GM21737 (cell line): ENCODE results near the gene ARMC5.
A peak's percentile ranks its signal among the peaks of the same experiment; 100 is the strongest.

ENCODE experiments used
- ATAC-seq: cut with Tn5 transposase; IDR thresholded peaks from one replicate; pipeline ENCODE4 v1.9.1; 2021; ENCODE audit warnings: mild to moderate bottlenecking, moderate library complexity; ENCODE audit not compliant: unreplicated experiment

The ARMC5 gene

DNA sequence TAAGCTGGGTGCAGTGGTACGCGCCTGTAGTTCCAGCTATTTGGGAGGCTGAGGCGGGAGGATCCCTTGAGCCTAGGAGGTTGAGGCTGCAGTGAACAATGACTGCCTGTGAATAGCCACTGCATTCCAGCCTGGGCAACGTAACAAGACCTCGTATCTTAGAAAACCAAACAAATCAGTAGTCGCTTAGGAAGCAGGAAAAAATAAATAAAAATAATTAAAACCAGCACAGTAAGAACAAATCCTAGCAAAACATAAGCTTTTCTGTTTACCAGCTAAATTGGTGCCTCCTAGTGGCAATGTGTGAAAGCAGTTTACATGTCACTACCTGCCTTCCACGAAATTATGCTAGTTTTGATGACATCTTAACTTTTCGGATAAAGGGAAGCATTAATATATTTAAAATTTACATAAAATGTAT, 1.3 kb downstream of the ARMC5 start:
- ATAC-seq: no peak

DNA sequence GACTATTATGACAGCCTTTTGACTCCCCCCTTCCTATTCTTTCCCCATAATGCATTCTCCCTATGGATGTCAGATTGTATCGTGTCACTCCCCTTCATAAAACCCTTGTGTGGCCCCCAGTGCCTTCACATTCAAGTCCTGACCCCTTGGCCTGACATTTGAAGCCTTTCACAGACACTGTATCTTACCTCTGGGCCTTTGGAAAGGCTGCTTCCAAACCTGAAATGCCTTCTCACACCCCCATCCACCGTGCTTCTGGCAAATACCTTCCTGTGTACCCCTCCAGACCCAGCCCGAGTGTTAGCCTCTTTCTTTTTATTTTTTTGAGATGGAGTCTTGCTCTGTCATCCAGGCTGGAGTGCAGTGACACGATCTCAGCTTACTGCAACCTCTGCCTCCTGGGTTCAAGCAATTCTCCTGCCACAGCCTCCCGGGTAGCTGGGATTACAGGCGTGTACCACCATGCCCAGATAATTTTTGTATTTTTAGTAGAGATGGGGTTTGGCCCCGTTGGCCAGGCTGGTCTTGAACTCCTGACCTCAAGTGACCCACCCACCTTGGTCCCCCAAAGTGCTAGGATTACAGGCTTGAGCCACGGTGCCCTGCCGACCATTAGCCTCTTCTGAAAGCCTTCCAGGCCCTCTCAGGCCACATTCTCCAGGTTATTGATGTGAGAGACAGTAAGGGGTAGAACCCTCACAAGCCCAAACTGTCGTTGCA, 2.1 kb downstream of the ARMC5 start:
- ATAC-seq: no peak

DNA sequence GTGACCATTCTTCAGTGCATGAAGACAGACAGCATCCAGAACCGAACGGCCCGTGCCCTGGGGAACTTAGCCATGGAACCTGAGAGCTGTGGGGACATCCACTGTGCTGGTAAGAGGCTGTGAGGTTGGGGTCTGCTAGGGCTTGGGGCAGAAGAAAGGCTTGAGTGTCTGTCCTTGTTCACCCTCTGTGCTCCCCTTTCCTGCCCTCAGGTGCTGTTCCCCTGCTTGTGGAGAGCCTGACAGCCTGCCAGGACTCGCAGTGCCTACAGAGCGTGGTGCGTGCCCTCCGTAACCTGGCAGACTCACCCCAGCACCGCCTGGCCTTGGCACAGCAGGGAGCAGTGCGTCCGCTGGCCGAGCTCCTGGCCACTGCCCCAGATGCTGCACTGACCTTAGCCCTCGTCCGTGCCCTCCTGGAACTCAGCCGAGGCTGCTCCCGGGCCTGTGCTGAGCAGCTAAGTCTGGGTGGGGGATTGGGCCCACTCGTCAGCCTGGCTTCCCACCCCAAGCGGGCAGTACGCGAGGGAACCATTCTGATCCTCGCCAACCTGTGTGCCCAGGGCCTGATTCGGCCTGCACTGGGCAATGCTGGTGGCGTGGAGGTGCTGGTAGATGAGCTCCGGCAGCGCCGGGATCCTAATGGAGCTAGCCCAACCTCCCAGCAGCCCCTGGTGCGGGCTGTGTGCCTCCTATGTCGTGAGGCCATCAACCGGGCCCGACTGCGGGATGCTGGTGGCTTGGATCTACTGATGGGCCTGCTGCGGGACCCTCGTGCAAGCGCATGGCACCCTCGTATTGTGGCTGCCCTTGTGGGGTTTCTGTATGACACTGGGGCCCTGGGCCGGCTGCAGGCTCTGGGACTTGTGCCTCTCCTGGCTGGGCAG, 2.9 kb downstream of the ARMC5 start:
- ATAC-seq: no peak

- ATAC-seq: no peak
Measured at GRCh38 chr16:31464348-31464769, 5.1 kb downstream of the ARMC5 start.

- no peak for ATAC-seq
Measured at GRCh38 chr16:31464781-31465260, 5.5 kb downstream of the ARMC5 start.

GRCh38 chr16:31465788-31466370, 6.6 kb downstream of the ARMC5 start:
- ATAC-seq: no peak

DNA sequence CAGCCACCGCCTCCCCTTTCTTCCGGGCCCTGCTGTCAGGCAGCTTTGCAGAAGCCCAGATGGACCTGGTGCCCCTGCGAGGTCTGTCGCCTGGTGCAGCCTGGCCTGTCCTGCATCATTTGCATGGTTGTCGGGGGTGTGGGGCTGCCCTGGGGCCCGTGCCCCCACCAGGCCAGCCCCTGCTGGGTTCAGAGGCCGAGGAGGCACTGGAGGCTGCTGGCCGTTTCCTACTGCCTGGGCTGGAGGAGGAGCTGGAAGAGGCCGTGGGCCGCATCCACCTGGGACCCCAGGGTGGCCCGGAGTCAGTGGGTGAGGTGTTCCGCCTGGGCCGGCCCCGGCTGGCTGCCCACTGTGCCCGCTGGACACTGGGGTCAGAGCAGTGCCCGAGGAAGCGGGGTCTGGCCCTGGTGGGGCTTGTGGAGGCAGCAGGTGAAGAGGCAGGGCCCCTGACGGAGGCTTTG, 7.1 kb downstream of the ARMC5 start:
- no peak for ATAC-seq

GRCh38 chr16:31467151-31467773, 8.0 kb downstream of the ARMC5 start:
- peak; percentile 66 for ATAC-seq

DNA sequence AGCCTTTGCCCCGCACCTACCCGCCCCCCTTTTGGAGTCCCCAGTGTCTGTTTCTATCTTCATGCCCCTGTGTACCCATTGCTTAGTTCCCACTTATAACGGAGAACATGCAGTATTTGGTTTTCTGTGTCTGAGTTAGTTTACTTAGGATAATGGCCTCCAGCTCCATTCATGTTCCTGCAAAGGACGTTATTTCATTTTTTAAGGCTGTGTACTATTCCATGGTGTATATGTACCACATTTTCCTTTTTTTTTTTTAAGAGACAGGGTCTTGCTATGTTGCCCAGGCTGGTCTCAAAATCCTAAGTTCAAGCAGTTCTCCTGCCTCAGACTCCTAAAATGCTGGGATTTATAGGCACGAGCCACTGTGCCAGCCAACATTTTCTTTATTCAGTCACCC, 8.6 kb downstream of the ARMC5 start:
- ATAC-seq: no peak

- no peak for ATAC-seq
Measured at GRCh38 chr16:31470615-31471014, 11.3 kb downstream of the ARMC5 start.

GRCh38 chr16:31471241-31471874, 12.1 kb downstream of the ARMC5 start:
- ATAC-seq: no peak

DNA sequence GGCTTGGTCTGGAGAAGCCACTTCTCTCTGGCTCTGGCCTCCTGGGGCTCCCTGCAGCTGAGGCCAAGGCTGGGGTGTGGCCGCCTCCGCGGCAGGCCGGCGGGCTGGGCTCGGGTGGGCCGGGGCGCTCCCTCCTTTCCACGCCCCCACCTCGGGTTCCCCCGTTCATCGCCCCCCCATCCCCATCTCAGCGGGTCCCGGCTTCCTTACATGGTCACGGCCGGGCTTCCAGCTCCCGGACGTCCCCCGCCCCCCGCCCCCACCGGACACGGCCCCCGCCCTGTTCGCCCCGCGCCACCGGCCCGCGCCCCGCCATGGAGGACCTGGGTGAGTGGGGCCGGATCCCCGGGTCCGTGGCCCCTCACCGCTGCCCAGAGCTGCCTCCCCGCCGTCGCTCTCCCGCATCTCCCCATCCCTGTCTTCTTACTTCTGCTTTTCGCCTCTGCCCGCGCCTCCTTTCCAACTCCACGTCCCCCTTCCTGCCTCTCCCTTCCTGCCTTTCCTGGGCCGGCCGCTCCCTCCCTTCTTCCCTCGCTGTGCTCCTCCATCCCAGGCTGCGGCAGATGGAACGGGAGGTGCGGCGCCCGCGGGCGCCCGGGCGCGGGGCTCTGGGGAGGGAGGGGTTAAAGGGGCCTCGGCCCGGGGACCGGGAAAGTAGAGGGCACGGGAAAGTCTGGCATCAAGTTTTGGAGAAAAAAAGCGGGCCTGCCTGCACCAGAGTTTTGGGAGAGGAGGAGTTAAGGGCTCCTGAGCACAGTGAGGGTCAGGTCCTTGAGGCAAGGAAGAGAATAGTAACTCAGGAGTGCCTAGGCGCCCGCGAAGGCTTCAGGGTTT, 12.8 kb downstream of the ARMC5 start, which contains the start of gene TGFB1I1:
TGFB1I1 (plus strand) TSS at position 278 of the 834 bp plus-strand sequence; CDS start at position 315, 37 bp downstream.
- ATAC-seq: no peak

DNA sequence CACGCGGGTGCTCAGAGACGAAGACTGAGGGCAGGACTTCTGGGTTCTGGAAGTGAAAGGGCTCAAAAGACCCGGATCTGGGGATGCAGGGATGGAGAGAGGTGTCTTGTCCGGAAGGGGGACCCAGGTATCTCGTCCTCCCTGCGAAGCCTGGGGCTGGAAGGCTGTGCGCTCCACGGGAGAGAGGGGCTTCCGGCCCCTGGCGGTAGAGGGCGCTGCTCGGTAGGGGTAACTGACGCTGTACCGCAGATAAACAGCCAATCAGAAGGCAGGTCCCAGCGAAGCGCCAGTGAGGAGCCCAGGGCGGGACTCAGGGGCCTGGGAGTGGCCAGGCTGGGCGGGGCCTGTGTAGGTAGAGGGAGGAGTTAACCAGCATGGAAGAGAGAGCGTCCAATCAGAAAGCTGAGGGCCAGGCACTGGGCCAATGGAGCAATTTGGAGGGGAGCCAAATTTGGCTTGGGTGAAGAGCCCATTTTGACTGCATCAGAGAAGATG, 13.5 kb downstream of the ARMC5 start:
- no peak for ATAC-seq

DNA sequence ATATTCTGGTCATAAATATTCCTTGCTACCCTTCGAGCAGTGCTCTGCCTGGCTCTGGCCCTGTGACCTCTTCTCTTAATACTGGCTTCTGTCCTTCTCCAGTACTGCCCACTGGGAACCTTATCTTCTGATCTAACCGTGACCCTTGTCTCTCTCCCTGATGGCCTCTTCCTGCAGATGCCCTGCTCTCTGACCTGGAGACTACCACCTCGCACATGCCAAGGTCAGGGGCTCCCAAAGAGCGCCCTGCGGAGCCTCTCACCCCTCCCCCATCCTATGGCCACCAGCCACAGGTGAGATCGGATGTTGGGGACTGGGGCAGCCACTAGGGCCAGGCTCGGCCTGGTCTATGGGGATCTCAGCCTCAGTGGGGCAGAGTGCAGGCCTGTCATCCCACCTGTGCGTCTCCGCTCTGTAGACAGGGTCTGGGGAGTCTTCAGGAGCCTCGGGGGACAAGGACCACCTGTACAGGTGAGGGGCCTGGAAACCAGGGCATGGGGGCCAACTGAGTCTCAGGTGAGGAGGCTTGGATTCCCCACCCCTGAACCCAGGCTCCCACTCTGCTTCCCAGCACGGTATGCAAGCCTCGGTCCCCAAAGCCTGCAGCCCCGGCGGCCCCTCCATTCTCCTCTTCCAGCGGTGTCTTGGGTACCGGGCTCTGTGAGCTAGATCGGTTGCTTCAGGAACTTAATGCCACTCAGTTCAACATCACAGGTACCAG, 14.1 kb downstream of the ARMC5 start:
- ATAC-seq: no peak

GRCh38 chr16:31474173-31474714, 14.9 kb downstream of the ARMC5 start:
- no peak for ATAC-seq

DNA sequence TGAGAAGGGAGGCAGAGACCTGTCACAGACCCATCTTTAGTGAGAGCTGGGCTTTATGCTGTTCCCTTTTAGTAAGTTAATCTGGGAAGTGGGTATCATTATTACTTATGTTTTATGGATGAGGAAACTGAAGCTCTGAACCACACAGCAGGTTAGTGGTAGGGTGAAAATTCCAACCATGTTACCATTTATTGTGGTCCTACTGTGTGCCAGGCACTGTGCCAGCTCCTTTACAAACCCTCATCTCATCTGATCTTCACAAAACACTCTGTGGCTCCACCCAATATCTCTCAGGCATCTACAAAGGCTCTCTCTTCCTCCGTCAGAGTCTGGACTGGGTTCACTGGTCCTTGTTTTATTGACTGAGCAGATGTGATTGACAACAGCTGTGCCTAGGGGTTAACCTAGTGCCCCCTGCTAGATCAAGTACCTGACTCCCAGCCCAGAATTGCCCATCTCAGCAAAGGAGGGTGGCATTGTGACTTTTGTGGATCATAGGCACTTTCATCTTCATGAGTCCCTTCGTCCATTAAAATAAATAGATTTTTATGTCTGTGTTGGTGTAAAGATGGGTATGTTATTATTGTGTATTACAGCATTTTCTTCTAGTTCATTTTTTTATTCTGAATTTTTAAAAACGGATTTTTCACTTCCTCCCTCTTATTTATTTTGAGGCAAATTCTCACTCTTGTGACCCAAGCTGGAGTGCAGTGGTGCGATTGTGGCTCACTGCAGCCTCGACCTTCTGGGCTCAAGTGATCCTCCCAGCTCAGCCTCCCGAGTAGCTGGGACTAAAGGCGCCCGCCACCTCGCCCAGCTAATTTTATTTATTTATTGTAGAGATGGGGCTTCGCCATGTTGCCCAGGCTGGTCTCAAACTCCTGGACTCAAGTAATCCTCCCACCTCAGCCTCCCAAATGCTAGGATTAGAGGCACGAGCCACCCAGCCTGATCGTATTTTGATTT, 15.8 kb downstream of the ARMC5 start:
- no peak for ATAC-seq

DNA sequence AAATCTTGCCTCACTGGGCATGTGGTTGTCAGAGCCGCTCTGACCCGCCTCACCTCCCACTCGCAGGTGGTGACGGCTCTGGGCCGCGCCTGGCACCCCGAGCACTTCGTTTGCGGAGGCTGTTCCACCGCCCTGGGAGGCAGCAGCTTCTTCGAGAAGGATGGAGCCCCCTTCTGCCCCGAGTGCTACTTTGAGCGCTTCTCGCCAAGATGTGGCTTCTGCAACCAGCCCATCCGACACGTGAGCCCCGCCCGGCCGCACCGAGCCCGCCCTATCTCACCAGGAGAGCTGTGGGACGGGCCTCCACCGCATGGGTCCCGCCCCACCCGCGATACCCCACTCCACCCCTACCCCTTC, 16.6 kb downstream of the ARMC5 start:
- no peak for ATAC-seq
